Esophagus (tissue), 2 donors: ENCODE data around the gene PIP4K2B. TPM values are rescaled to one million over a fixed set of nuclear protein-coding genes. Genes with fewer than 3 reads are reported as not detected.

ENCODE experiments used
- H3K27ac ChIP-seq, 2 donors: one replicate each; pipeline ENCODE4 v1.5.1; 2013; ENCODE audit warnings: low read depth in 2 of 2, mild to moderate bottlenecking in 2 of 2, inconsistent platforms in 1 of 2, low read length in 1 of 2, moderate library complexity in 1 of 2
- H3K27me3 ChIP-seq, 2 donors: one replicate each; pipeline ENCODE4 v1.6.1; 2013; ENCODE audit warnings: low read length in 2 of 2, control low read depth in 1 of 2, mild to moderate bottlenecking in 1 of 2; ENCODE audit not compliant: insufficient read depth in 2 of 2, control insufficient read depth in 1 of 2
- H3K36me3 ChIP-seq, 2 donors: one replicate each; pipeline ENCODE4 v1.6.1; 2013; ENCODE audit warnings: low read length in 1 of 2; ENCODE audit not compliant: control insufficient read depth in 2 of 2, insufficient read depth in 2 of 2
- H3K4me1 ChIP-seq, 2 donors: one replicate each; pipeline ENCODE4 v1.6.1; 2013; ENCODE audit warnings: low read length in 1 of 2; ENCODE audit not compliant: control insufficient read depth in 2 of 2, insufficient read depth in 2 of 2
- H3K4me3 ChIP-seq, 2 donors: one replicate each; pipeline ENCODE4 v1.5.1; 2013; ENCODE audit warnings: low read length in 2 of 2, mild to moderate bottlenecking in 2 of 2, low read depth in 1 of 2, moderate library complexity in 1 of 2
- H3K9me3 ChIP-seq, 2 donors: one replicate each; pipeline ENCODE4 v1.6.1; 2013; ENCODE audit warnings: mild to moderate bottlenecking in 2 of 2, low read depth in 1 of 2, low read length in 1 of 2, moderate library complexity in 1 of 2; ENCODE audit not compliant: control insufficient read depth in 2 of 2, insufficient read depth in 1 of 2
- WGBS, 2 donors: extraction: QIAGEN DNeasy Blood & Tissue Kit; methylation state at CpG; one replicate each; pipeline ENCODE4 v1.1.7; 2013; 5-methylcytosine and 5-hydroxymethylcytosine counted together
- polyA plus RNA-seq, 2 donors: library from polyadenylated mRNA; stranded (reverse); fragments of 200-250 nt; gene quantifications; one replicate each; pipeline ENCODE4 v1.2.3, GENCODE V29; 2013
- donor health status: healthy with polysubstance abuse.
- donor health status: Bipolar disorder and iron deficiency.

The PIP4K2B gene
- polyA plus RNA-seq, 2 donors, result 7.7 to 11.1 TPM

DNA sequence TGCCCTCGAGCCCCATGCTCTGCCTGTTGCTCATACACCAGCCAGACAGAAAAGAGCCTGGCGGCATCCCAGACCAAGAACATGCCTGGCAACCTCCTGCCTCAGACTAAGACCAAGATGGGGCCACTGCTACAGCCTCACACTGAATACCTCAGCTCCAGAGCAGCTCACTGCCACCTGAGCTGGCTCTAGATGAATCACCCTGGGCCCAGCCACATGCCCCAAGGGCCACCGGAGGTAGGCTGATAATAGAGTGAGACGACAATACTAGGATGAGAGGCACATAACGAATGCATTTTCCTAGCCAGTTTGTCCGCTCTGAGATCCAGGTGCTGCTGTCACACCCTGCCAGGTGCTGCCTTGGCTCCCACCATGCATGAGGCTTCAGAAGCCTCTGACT is 13.0 kb downstream of the PIP4K2B start:
- H3K27ac ChIP-seq, result peak overlapping the region; percentile 17 to 19
- H3K36me3 ChIP-seq, result peaks cover 20 to 30% of the 10 kb centered on the region in 2 donors
- no peaks in the 10 kb centered on the region for H3K27me3 ChIP-seq
- H3K4me1 ChIP-seq, result peaks cover 2 to 3% of the 10 kb centered on the region in 2 donors
- no peak overlapping the region for H3K4me3 ChIP-seq
- H3K9me3 ChIP-seq, result no peaks in the 10 kb centered on the region
- WGBS, 2 donors, result 51 to 63% methylated on average over 6 of the region's 6 CpGs

DNA sequence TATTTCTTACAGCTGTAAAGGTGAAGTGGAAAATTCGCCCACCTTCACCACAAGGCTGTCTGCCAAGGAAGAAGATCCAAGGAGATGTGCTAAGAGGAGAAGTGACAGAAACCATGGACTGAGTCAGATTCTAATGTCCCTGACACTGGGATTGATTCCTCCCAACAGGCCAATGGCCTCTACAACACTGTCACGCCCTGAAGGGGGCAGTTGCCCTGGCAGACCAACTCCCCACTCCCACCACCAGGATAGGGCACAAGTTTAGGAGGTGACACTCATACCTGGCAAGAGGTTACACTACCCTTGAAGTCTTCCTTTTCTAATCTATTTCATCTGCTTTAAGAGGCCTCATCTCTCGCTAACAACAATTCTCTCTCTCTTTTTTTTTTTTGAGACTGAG is 16.1 kb downstream of the PIP4K2B start:
- H3K27ac ChIP-seq, result no peak overlapping the region
- peaks cover 42 to 60% of the 10 kb centered on the region in 2 donors for H3K36me3 ChIP-seq
- H3K9me3 ChIP-seq, result no peaks in the 10 kb centered on the region
- peaks cover 2 to 3% of the 10 kb centered on the region in 2 donors for H3K4me1 ChIP-seq
- H3K4me3 ChIP-seq, result no peak overlapping the region
- WGBS, 2 donors, result 89 to 96% methylated on average over 3 of the region's 3 CpGs
- no peaks in the 10 kb centered on the region for H3K27me3 ChIP-seq

DNA sequence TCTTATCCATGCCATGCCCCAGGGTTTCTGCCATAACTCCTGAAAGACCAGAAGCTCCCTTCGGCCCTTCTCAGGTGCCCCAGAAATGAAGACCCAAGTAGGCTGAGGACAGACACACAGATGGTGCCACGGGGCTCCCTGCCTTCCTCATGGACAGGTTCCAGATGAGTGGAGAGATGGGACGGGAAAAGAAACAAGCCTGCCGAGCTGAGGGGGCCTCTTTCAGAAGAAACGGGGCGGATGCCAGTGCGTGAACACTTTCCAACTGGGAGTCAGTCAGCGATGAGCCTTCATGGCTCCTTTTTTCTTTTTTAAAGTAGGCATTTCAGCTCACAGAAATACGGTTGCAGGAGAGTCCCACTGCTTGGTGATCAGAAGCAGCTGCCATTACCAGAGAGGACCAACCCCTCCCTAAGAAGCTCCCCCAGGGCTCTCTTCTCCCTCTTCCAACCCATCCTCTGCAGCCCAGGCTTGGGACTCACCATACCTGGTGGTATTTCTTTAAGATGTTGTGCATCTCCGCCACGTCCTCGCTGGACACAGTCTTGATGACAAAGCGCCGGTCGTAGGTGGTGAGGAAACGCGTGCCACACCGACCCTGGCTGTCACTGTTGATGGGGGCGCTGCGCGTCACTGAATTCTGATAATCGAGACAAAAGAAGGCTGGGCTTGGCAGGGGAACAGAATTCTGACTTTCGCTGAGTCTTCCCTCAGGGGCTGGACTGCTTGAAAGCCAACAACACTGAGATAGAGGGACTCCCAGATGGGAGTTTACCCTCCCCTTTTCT is 19.2 kb downstream of the PIP4K2B start:
- Histone ChIP-seq H3K9me3 (no peaks in the 10 kb centered on the region), H3K36me3 (peaks cover 34 to 65% of the 10 kb centered on the region in 2 donors), H3K27me3 (no peaks in the 10 kb centered on the region), H3K27ac (no peak overlapping the region), H3K4me1 (peaks cover 0 to 2% of the 10 kb centered on the region in 2 donors), H3K4me3 (no peak overlapping the region)
- 86 to 88% methylated on average over 23 of the region's 23 CpGs for WGBS, 2 donors

DNA sequence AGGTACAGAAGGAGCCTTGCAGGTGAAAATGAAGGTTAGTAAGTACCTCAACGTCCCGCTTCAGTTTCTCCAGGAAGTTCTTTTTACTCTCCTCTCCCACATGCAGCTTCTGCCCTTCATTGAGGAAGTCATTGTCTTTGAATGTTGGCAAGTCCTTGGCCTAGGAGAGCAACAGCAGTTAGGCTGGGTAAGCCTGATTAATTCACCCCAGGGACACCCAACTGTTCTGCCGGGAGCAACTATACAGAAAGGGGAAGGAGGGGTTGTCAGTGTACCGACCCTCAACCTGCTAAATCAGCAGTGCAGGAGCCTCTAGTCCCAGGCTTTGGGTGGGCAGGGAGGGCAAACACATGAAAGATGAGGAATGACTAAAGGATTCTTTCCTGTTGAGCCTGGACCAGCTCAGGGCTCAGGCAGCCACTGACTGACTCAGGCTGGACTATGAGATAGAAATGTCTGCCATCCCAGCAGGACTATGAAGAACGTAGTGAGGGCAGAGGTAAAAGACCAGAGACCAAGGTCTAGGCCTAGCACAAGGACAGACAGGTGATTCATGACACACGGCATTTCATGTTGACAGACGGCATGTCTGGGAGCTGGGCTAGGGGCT is 21.6 kb downstream of the PIP4K2B start:
- H3K4me1 ChIP-seq, result no peaks in the 10 kb centered on the region
- no peak overlapping the region for H3K4me3 ChIP-seq
- peaks cover 46 to 64% of the 10 kb centered on the region in 2 donors for H3K36me3 ChIP-seq
- no peak overlapping the region for H3K27ac ChIP-seq
- H3K9me3 ChIP-seq, result no peaks in the 10 kb centered on the region
- 78 to 80% methylated on average over 7 of the region's 7 CpGs for WGBS, 2 donors
- H3K27me3 ChIP-seq, result no peaks in the 10 kb centered on the region

DNA sequence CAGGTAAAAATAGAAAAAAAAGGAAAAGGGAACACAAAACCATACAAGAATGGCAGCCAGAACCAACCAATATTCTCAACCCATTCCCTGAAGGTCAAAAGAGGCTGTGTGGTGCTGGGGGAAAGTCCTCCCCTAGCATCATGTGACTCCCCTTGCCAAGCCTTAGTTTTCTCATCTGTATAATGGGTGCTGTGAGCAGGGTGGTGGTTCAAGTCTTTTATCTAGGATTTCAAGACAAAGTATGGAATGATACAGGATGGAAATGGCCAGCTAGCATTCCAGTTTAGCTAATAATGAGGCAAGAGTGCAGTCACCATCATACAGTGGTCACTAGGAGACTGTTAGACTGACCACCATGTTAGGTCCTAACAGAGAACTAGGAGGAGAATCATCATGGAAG is 26.1 kb downstream of the PIP4K2B start:
- Histone ChIP-seq H3K27me3 (no peaks in the 10 kb centered on the region), H3K27ac (no peak overlapping the region), H3K4me1 (no peaks in the 10 kb centered on the region), H3K4me3 (no peak overlapping the region), H3K36me3 (peaks cover 33 to 48% of the 10 kb centered on the region in 2 donors), H3K9me3 (no peaks in the 10 kb centered on the region)

DNA sequence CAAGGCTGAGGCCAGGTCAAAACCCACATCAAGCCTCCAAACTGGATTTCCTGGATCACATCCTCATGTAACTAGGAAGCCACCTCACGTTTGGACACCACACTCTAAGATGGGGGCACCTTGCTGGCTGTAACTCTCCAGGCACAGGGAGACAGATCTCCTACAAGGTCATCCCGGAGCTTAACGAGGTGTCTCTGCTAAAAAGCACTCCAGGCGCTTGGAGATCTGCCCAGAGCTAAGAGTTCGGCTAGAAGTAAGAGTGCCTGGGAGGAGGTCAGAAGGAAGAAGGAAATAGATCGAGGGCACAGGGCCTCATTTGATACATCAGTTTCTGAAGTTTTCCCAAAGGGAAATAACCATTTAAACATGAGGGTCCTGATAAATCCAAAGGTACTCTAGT is 30.9 kb downstream of the PIP4K2B start:
- H3K4me1 ChIP-seq, result no peaks in the 10 kb centered on the region
- no peaks in the 10 kb centered on the region for H3K9me3 ChIP-seq
- WGBS, 2 donors, result 52 to 65% methylated on average over 6 of the region's 6 CpGs
- H3K27me3 ChIP-seq, result no peaks in the 10 kb centered on the region
- H3K4me3 ChIP-seq, result no peak overlapping the region
- H3K36me3 ChIP-seq, result peaks cover 30 to 59% of the 10 kb centered on the region in 2 donors
- no peak overlapping the region for H3K27ac ChIP-seq

DNA sequence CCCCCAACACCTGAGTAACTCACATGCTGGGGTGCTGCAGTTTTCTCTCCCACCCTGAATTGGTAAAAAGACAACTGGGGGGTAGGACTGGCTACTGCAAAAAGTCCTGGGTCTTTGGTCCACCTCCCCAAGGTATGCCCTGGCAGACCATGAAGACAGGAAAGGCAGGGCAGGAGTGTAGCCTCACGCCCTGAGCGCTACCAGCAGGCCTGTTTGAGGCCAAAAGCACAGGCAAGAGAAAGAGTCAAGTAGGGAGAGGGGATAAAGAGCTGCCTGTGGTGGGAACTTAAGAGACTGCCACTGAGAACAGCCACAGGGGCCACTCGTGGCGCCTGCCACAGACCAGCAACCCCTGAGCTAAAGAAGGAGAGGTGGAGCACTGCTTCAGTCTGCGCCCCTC is 33.0 kb downstream of the PIP4K2B start:
- WGBS, 2 donors, result 83 to 91% methylated on average over 5 of the region's 5 CpGs
- no peaks in the 10 kb centered on the region for H3K27me3 ChIP-seq
- no peak overlapping the region for H3K4me3 ChIP-seq
- no peak overlapping the region for H3K27ac ChIP-seq
- peaks cover 38 to 67% of the 10 kb centered on the region in 2 donors for H3K36me3 ChIP-seq
- H3K4me1 ChIP-seq, result no peaks in the 10 kb centered on the region
- no peaks in the 10 kb centered on the region for H3K9me3 ChIP-seq

DNA sequence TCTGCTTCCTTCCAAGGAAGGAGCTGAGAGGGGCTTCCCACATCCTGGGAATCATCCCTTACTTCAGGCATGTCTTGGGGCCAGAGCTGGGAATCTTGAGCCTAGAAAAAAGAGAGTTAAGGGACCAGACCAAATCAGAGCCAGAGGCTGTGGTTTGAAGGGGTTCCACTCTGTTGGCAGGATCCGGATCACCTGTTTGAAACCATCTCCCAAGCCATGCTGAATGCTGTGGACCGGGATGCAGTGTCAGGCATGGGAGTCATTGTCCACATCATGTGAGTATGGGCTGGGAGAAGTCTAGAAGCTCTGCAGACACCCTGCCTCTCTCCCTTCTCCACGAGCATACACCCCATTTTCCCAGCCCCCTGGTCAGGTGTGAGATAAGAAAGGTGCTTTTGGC is 37.1 kb downstream of the PIP4K2B start:
- Histone ChIP-seq H3K4me1 (no peaks in the 10 kb centered on the region), H3K36me3 (peaks cover 17 to 60% of the 10 kb centered on the region in 2 donors), H3K27me3 (no peaks in the 10 kb centered on the region), H3K4me3 (no peak overlapping the region), H3K9me3 (no peaks in the 10 kb centered on the region), H3K27ac (no peak overlapping the region)
- WGBS, 2 donors, result 82% methylated on average over 3 of the region's 3 CpGs

DNA sequence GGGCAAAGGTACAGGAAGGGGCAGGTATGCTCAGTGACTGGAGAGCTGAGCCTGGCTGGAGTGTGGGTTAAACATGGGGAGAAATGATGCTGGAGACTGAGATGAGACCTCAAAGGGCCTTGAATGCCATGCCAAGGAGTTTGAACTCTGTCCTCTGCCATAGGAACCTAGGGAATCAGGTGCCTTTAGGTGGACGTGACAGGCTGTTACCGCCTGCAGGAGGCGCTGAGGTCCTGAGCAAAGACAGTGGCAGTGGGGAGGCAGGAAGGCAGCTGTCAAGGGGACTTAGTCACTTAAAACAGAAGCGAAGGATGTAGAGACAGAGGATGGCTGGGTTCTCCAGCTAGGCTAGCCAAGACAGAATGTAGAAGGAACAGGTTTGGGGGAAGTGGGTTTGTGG is 37.7 kb downstream of the PIP4K2B start:
- Histone ChIP-seq H3K27me3 (no peaks in the 10 kb centered on the region), H3K9me3 (no peaks in the 10 kb centered on the region), H3K36me3 (peaks cover 15 to 56% of the 10 kb centered on the region in 2 donors), H3K4me3 (no peak overlapping the region), H3K27ac (no peak overlapping the region), H3K4me1 (no peaks in the 10 kb centered on the region)
- WGBS, 2 donors, result 76 to 80% methylated on average over 4 of the region's 4 CpGs

DNA sequence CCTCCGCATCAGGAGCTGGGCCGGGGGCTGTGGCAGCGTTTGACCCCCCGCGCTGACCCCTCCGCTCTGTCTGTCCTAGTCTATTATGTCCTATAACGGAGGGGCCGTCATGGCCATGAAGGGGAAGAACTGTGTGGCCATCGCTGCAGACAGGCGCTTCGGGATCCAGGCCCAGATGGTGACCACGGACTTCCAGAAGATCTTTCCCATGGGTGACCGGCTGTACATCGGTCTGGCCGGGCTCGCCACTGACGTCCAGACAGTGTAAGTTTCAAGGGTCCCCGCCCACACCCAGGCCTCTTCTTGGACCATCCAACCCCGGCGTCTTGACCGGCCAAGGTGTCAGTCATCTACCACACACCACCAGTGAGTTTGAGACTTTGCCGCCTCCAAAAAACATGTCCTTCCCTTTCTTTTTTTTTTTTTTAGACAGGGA is 46.3 kb downstream of the PIP4K2B start:
- peak overlapping the region; percentile 88 to 89 for H3K4me3 ChIP-seq
- H3K27me3 ChIP-seq, result no peaks in the 10 kb centered on the region
- peak overlapping the region; percentile 81 to 87 for H3K27ac ChIP-seq
- peaks cover 3 to 8% of the 10 kb centered on the region in 2 donors for H3K36me3 ChIP-seq
- no peaks in the 10 kb centered on the region for H3K9me3 ChIP-seq
- peaks cover 0 to 5% of the 10 kb centered on the region in 2 donors for H3K4me1 ChIP-seq
- WGBS, 2 donors, result 6 to 7% methylated on average over 22 of the region's 22 CpGs
